ENCODE results near the gene CDH12. TPM values are rescaled to one million over a fixed set of nuclear protein-coding genes. Genes with fewer than 3 reads are reported as not detected.

CDH12 gene
- total RNA-seq, 4 donors from 2014 or later: 0.19 to 0.91 (median 0.47) TPM

GRCh38 chr5:22258139-22258538 lies 595.0 kb downstream of the CDH12 start:
- no peak overlapping the region for H3K4me3 ChIP-seq (ENCODE audit: low read depth, poor library complexity, severe bottlenecking)
- intact Hi-C loops (cut with DNase I; ENCODE audit: low total_unique reads): no loop called here
- TF ChIP-seq POLR2A (IDR thresholded peaks at IDR 0.05) (no peak), CTCF (IDR thresholded peaks at IDR 0.05) (no peak)
- DNase-seq (ENCODE audit: low spot score in 2 of 2): no peak
- 60 to 76% methylated on average over 5 of the region's 5 CpGs for WGBS, 2 donors

- intact Hi-C loops (cut with DNase I; ENCODE audit: low total_unique reads): no loop called here
- WGBS, 2 donors: 30 to 36% methylated on average over 4 of the region's 4 CpGs
- no peak for DNase-seq (ENCODE audit: low spot score in 2 of 2)
- TF ChIP-seq POLR2A (IDR thresholded peaks at IDR 0.05) (no peak), CTCF (IDR thresholded peaks at IDR 0.05) (no peak)
- no peak overlapping the region for H3K4me3 ChIP-seq (ENCODE audit: low read depth, poor library complexity, severe bottlenecking)
These were observed 602.6 kb downstream of the CDH12 start for GRCh38 chr5:22250528-22250927.

- intact Hi-C loops (cut with DNase I; ENCODE audit: low total_unique reads): no loop called here
- DNase-seq (ENCODE audit: low spot score in 2 of 2): no peak
- H3K4me3 ChIP-seq (ENCODE audit: low read depth, poor library complexity, severe bottlenecking): no peak overlapping the region
- TF ChIP-seq POLR2A (IDR thresholded peaks at IDR 0.05) (no peak), CTCF (IDR thresholded peaks at IDR 0.05) (no peak)
- WGBS, 2 donors: 85 to 87% methylated on average over 7 of the region's 7 CpGs
These were observed 603.9 kb downstream of the CDH12 start for GRCh38 chr5:22249209-22249729.

- H3K4me3 ChIP-seq (ENCODE audit: low read depth, poor library complexity, severe bottlenecking): no peak overlapping the region
- DNase-seq (ENCODE audit: low spot score in 2 of 2): no peak
- TF ChIP-seq POLR2A (IDR thresholded peaks at IDR 0.05): no peak
- no peak for TF ChIP-seq CTCF (IDR thresholded peaks at IDR 0.05)
- intact Hi-C loops (cut with DNase I; ENCODE audit: low total_unique reads): no loop called here
These were observed 607.4 kb downstream of the CDH12 start for GRCh38 chr5:22245770-22246169.

- WGBS, 2 donors: 90 to 91% methylated on average over 4 of the region's 4 CpGs
- intact Hi-C loops (cut with DNase I; ENCODE audit: low total_unique reads): no loop called here
- no peak for TF ChIP-seq POLR2A (IDR thresholded peaks at IDR 0.05)
- TF ChIP-seq CTCF (IDR thresholded peaks at IDR 0.05): no peak
- no peak overlapping the region for H3K4me3 ChIP-seq (ENCODE audit: low read depth, poor library complexity, severe bottlenecking)
- DNase-seq (ENCODE audit: low spot score in 2 of 2): no peak
These were observed 610.6 kb downstream of the CDH12 start for GRCh38 chr5:22242532-22242931.

- DNase-seq (ENCODE audit: low spot score in 2 of 2): no peak
These were observed 615.1 kb downstream of the CDH12 start for GRCh38 chr5:22238047-22238446.

More at GRCh38 chr5:22238047-22238446, 615.1 kb downstream of the CDH12 start:
- 21 to 31% methylated on average over 1 of the region's 1 CpG for WGBS, 2 donors
- TF ChIP-seq POLR2A (IDR thresholded peaks at IDR 0.05) (no peak), CTCF (IDR thresholded peaks at IDR 0.05) (no peak)
- no peak overlapping the region for H3K4me3 ChIP-seq (ENCODE audit: low read depth, poor library complexity, severe bottlenecking)
- intact Hi-C loops (cut with DNase I; ENCODE audit: low total_unique reads): no loop called here

Measured in lower leg skin (tissue), 4 donors.